GM18909 (cell line): Measurements from ENCODE around the gene MON1B.
A peak's percentile ranks its signal among the peaks of the same experiment; 100 is the strongest.
"Not testable (repeated sequence)": the region's sequence is repeated elsewhere in the genome, so short reads cannot be mapped to it uniquely, and the experiment has no call there.

ENCODE experiments used
- ATAC-seq: cut with Tn5 transposase; IDR thresholded peaks from one replicate; pipeline ENCODE4 v1.9.1; 2021; ENCODE audit warnings: mild to moderate bottlenecking; ENCODE audit not compliant: unreplicated experiment, poor library complexity

MON1B gene

GRCh38 chr16:77190478-77191258 is at the start of gene MON1B:
Gene MON1B (plus strand): TSS chr16:77191190. CDS start chr16:77191486, 296 bp downstream.
- peak; percentile 96 for ATAC-seq

DNA sequence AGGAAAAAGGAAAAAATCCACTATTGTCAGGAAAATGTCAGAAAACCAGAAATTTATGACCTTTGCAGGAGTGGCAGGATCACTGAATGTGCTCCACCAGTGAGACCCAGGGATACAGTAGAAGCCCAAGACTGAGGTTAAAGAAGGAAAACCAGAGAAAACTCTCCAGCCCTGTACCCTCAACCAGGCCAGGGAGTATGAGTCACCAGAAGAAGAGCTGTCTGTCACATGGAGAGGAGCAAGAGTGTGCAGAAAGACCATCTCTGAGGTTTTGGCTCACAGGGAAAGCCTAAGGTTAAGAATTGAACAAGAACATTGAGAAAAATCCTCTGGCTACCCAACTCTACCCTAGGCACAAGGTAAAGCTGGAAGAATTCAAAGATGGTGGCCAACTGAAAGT is 47.6 kb upstream of the MON1B start:
- no peak for ATAC-seq

DNA sequence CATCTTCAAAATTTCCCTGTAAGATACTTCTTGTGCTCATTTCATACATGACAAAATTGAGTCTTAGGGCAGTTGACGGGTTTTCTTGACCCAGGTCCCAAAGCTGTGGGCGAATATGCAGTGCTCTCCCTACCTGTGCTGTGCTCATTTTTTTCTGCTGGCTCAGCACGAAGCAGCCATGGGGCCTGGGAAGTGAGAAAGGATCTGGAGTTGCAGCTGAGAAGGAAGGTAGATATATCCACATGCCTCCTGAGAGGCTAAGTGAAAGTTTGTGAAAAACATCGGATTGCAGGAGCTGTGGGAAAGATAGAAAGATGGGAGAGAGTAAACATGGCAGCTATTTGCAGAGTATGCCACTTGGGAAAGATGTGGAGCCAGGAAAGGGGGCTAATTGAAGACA is 42.9 kb upstream of the MON1B start:
- ATAC-seq: no peak

DNA sequence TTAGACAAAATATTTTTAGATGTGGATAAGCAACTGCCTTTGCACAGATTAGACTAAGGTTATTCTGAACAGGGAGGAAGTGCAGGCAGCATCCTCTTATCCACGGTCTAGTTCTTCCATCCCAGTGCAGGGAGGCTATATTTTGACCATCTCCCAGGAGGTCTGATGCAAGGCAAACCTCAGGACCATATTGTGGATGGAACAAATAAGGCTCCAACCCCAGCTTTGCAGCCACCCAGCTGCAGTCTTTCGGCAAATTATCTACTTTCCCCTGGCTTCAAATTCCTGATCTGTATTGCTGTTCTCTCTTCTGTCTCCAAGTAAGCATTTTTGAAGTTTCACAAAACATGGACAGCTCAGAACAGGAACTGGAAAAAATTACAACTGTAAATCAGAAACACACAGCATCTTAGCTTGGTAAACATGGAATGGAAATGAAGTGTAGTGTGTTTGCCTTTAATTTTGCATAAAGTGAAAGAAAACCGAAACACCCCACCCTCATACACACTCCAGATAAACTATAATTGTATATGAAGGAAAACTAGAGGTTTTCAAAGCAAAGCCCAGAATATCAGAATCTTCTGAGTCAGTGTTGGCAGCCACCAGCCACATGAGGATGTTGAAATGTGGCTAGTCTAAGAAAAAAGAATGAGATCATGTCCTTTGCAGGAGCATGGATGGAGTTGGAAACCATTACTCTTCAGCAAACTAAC is 33.5 kb upstream of the MON1B start:
- no peak for ATAC-seq

GRCh38 chr16:77158293-77158692 is 32.7 kb upstream of the MON1B start:
- ATAC-seq: no peak

GRCh38 chr16:77165006-77165405 is 26.0 kb upstream of the MON1B start:
- ATAC-seq: no peak

GRCh38 chr16:77165536-77166236 is 25.3 kb upstream of the MON1B start:
- not testable (repeated sequence) for ATAC-seq

DNA sequence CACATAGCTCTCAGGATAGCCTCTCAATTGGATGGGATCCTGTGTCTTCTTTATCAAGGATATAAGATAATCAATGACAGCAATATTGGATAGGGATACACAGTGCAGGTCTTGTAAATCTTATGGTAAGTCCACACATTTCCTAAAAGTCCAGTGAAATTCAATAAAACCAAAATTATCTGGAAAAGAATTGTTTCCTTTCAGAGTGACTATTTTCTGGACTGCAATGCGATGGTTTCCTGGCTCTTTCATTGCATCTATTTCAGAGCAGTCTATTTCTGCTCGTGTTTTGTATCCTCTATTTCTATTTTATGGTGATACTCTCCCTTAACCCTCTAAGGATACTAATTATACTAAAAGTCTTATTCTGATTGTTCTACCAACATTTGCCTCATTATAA is 24.3 kb upstream of the MON1B start:
- no peak for ATAC-seq

GRCh38 chr16:77168901-77169300 is 22.1 kb upstream of the MON1B start:
- ATAC-seq: no peak

DNA sequence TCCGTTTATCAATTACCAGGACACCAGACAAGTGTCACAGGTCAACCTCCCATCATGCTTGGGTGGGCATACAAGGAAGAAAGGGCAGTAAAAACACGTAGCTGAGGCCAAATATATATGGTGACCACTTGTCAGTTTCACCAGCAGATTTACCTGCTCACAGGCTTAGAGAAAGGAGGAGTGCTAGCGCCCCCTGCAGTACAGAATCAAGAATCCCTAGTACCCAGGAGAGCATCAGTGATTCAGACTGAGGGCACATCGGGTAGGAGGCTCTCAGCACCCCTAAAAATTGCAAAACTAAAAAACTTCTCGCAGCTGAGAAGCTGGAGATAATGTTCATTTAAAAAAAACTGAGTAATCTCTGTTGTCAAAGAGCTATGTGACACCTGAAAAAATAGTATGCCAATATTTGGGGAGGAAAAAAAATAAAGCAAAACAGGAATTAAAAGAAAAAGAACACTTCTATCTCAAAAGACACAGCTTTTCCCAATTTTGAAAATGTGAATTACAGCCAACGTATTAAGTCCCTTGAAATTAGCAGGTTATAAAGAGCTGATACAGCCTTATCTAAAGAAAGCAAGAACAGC is 21.2 kb upstream of the MON1B start:
- peak; percentile 75 for ATAC-seq

DNA sequence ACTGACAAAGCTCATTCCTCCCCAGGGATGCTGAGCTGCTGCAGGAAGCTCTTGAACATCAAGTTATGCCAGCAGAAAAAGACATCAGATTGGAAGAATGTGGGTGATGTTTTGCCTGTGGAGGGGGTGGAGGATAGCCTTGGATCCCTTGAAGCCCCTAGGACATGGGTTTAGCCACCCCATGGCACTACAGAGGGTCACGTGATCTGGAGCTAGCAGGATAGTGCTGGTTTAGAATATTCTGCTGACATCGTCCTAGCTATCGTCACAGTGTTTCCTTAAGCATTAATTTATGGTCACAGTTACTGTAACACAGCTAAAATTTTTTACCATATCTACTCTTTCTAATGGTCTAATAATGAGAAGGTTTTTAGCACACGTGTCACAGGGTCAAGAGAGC is 20.2 kb upstream of the MON1B start:
- no peak for ATAC-seq

- ATAC-seq: peak; percentile 87
Observed at GRCh38 chr16:77171745-77172635, 19.0 kb upstream of the MON1B start.

DNA sequence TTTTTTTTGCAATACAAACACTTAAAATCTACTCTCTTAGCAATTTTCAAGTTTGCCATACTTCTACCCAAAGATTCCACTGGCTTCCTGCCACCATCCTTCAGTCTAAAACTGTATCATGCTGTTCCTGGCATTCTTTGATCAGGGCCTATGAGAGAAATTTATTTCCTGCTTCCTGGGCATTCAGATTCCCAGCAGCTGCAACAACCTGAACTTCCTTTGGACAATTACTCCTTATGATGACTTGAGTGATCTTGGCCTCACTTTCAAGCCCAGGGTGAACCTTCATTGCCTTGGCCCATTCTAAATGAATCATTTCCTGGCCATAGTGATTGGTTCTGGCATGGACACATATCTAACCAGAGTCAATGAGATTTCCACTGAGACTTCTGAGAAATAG is 18.0 kb upstream of the MON1B start:
- no peak for ATAC-seq

DNA sequence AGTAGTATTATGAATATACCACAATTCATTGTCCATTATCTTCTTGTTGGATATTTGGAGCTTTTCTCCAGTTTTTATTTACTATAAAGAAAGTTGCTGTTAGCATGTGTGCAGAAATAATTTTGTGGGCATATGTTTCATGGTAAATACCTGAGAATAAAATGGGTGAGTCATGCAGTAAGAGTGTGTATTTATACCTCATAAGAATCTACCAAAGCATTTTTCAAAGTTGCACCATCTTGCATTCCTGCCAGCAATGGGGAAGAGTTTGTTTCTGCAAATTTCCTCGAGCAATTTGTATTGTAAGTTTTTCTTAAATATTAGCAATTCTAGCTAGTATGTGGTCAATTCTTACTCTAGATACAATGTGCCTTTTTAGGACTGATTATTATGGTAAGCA is 7.9 kb upstream of the MON1B start:
- ATAC-seq: no peak

DNA sequence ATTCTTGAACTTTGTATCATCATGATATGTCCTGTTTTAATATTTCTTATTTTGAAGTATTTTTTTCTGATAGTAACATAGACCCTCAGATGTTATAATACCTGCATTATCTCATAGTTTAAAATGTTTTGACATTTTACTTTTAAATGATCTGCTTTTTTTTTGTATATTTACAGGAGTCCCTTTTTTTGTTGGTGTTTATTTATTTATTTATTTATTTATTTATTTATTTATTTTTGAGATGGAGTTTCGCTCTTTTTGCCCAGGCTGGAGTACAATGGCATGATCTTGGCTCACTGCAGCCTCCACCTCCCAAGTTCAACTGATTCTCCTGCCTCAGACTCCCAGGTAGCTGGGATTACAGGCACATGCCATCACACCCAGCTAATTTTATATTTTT is 4.7 kb upstream of the MON1B start:
- ATAC-seq: not testable (repeated sequence)

- ATAC-seq: no peak
Observed at GRCh38 chr16:77190190-77190477, 856 bp upstream of the MON1B start.

- ATAC-seq: peak; percentile 0
Observed at GRCh38 chr16:77191259-77191969, 424 bp downstream of the MON1B start.

GRCh38 chr16:77193377-77193776 is 2.4 kb downstream of the MON1B start:
- ATAC-seq: no peak
